Neural cell (in vitro differentiated cells): ENCODE results near the gene ZNF445.

Source experiments
- CTCF ChIP-seq: fragments of 450-650 bp; IDR thresholded peaks from 2 replicates; pipeline ENCODE4 v1.5.1; 2014; ENCODE audit warnings: antibody characterized with exemption, mild to moderate bottlenecking, moderate library complexity; ENCODE audit not compliant: poor library complexity, severe bottlenecking
- EP300 ChIP-seq: fragments of 450-650 bp; conservative IDR thresholded peaks from 2 replicates; pipeline ENCODE4 v1.6.1; 2014; ENCODE audit warnings: antibody characterized with exemption, mild to moderate bottlenecking, moderate library complexity; ENCODE audit not compliant: poor library complexity, severe bottlenecking
- POLR2AphosphoS5 ChIP-seq: IDR thresholded peaks from 2 replicates; pipeline ENCODE4 v1.6.1; 2012

DNA sequence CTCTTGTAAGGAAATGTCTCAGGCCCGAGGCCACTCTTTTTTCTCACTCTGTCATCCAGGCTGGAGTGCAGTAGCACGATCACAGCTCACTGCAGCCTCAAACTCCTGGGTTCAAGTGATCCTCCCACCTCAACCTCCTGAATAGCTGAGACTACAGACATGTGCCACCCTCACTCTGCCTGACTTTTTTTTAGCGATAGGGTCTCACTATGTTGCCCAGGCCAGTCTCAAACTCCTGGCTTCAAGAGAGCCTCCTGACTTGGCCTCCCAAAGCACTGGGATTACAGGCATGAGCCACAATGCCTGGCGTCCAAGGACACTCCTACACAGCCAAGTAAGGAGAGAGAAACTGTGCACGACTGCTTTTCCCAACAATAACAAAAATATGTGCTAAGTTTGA lies 7.6 kb downstream of the ZNF445 start:
- no peak for TF ChIP-seq CTCF
- no peak for TF ChIP-seq POLR2AphosphoS5
- no peak for TF ChIP-seq EP300
